Mucosa of rectum (tissue), 2 donors: ENCODE results near the gene CD300LD.
A peak's percentile ranks its signal among the peaks of the same experiment; 100 is the strongest.

Experiments used
- H3K27ac ChIP-seq, 2 donors: one replicate each; pipeline ENCODE4 v1.7.0; 2013; ENCODE audit warnings: inconsistent platforms in 2 of 2, low read depth in 2 of 2, low read length in 2 of 2
- H3K27me3 ChIP-seq, 2 donors: one replicate each; pipeline ENCODE4 v1.7.0; 2013; ENCODE audit warnings: low read length in 2 of 2; ENCODE audit not compliant: control insufficient read depth in 2 of 2, insufficient read depth in 2 of 2
- H3K36me3 ChIP-seq, 2 donors: one replicate each; pipeline ENCODE4 v1.7.0; 2013; ENCODE audit warnings: low read length in 2 of 2; ENCODE audit not compliant: control insufficient read depth in 2 of 2, insufficient read depth in 2 of 2
- H3K4me1 ChIP-seq, 2 donors: one replicate each; pipeline ENCODE4 v1.7.0; 2013; ENCODE audit warnings: low read length in 2 of 2, mild to moderate bottlenecking in 1 of 2; ENCODE audit not compliant: control insufficient read depth in 2 of 2, insufficient read depth in 2 of 2
- H3K4me3 ChIP-seq, 2 donors: one replicate each; pipeline ENCODE4 v1.7.0; 2013; ENCODE audit warnings: low read length in 2 of 2
- H3K9ac ChIP-seq, 2 donors: one replicate each; pipeline ENCODE4 v1.7.0; 2013; ENCODE audit warnings: low read length in 2 of 2, low read depth in 1 of 2, mild to moderate bottlenecking in 1 of 2
- H3K9me3 ChIP-seq, 2 donors: one replicate each; pipeline ENCODE4 v1.7.0; 2013; ENCODE audit warnings: low read length in 2 of 2; ENCODE audit not compliant: control insufficient read depth in 2 of 2
- donor health status: healthy.
- donor health status: Normal muscosa, but diverticular disease.

The CD300LD gene

GRCh38 chr17:74541176-74542111, 50.6 kb downstream of the CD300LD start:
- peaks cover 0 to 3% of the 10 kb centered on the region in 2 donors for H3K27me3 ChIP-seq
- no peak overlapping the region for H3K4me3 ChIP-seq
- no peak overlapping the region for H3K9ac ChIP-seq
- no peaks in the 10 kb centered on the region for H3K36me3 ChIP-seq
- H3K4me1 ChIP-seq = no peaks in the 10 kb centered on the region
- H3K27ac ChIP-seq = no peak overlapping the region
- no peaks in the 10 kb centered on the region for H3K9me3 ChIP-seq

- Histone ChIP-seq H3K9me3 (no peaks in the 10 kb centered on the region), H3K27ac (no peak overlapping the region), H3K4me1 (no peaks in the 10 kb centered on the region), H3K4me3 (no peak overlapping the region), H3K36me3 (no peaks in the 10 kb centered on the region), H3K27me3 (peaks cover 0 to 3% of the 10 kb centered on the region in 2 donors), H3K9ac (no peak overlapping the region)
These were observed 52.7 kb downstream of the CD300LD start for GRCh38 chr17:74539281-74539820.

- Histone ChIP-seq H3K9ac (no peak overlapping the region), H3K27me3 (peaks cover 3 to 4% of the 10 kb centered on the region in 2 donors), H3K9me3 (no peaks in the 10 kb centered on the region), H3K4me3 (no peak overlapping the region), H3K36me3 (no peaks in the 10 kb centered on the region), H3K27ac (no peak overlapping the region), H3K4me1 (no peaks in the 10 kb centered on the region)
These were observed 55.2 kb downstream of the CD300LD start for GRCh38 chr17:74536890-74537289.

- Histone ChIP-seq H3K4me3 (peak overlapping the region in 1 of 2 donors; percentile 45), H3K9ac (no peak overlapping the region), H3K27ac (peak overlapping the region; percentile 39 to 56), H3K9me3 (no peaks in the 10 kb centered on the region), H3K4me1 (no peaks in the 10 kb centered on the region), H3K27me3 (peaks cover 0 to 4% of the 10 kb centered on the region in 2 donors), H3K36me3 (no peaks in the 10 kb centered on the region)
These were observed 60.0 kb downstream of the CD300LD start for GRCh38 chr17:74532115-74532514.

- H3K4me3 ChIP-seq = peak within 1 kb of the TSS in 1 of 2 donors; percentile 45
- H3K4me1 ChIP-seq = no peaks in the 10 kb centered on the region
- no peaks in the 10 kb centered on the region for H3K36me3 ChIP-seq
- H3K9me3 ChIP-seq = no peaks in the 10 kb centered on the region
- no peak within 1 kb of the TSS for H3K9ac ChIP-seq
- H3K27ac ChIP-seq = no peak within 1 kb of the TSS
- peaks cover 0 to 4% of the 10 kb centered on the region in 2 donors for H3K27me3 ChIP-seq
These were observed 60.8 kb downstream of the CD300LD start, which contains the start of gene CD300LB for GRCh38 chr17:74531231-74531761. TSS of gene CD300LB (minus strand) at chr17:74531475. CDS start at chr17:74531350, 125 bp downstream.

GRCh38 chr17:74530831-74531150, 61.3 kb downstream of the CD300LD start:
- H3K36me3 ChIP-seq = no peaks in the 10 kb centered on the region
- no peak overlapping the region for H3K9ac ChIP-seq
- peaks cover 0 to 4% of the 10 kb centered on the region in 2 donors for H3K27me3 ChIP-seq
- H3K4me1 ChIP-seq = no peaks in the 10 kb centered on the region
- H3K9me3 ChIP-seq = no peaks in the 10 kb centered on the region
- H3K27ac ChIP-seq = no peak overlapping the region
- no peak overlapping the region for H3K4me3 ChIP-seq
